Psoas muscle (tissue), 8 donors: ENCODE results near the gene CD84. TPM values are rescaled to one million over a fixed set of nuclear protein-coding genes. Genes with fewer than 3 reads are reported as not detected.

Source experiments
- ATAC-seq, 4 donors: fragments of 200-7000 bp; cut with Tn5 transposase; one replicate each; pipeline ENCODE4 v1.9.1; 2020; ENCODE audit warnings: moderate library complexity in 3 of 4, mild to moderate bottlenecking in 2 of 4
- DNase-seq, 2 donors: peaks; one replicate each; pipeline ENCODE4 v3.0.0-alpha.2; 2020
- H3K27ac ChIP-seq: fragments of 200-600 bp; one replicate; pipeline ENCODE4 v1.8.0; 2022
- H3K27me3 ChIP-seq, 3 donors: fragments of 200-600 bp in 1 of 3; one replicate each; pipeline versions ENCODE4 v1.6.1 to v1.8.0; 2013 to 2022; ENCODE audit warnings: low read length in 2 of 3, mild to moderate bottlenecking in 2 of 3, moderate library complexity in 1 of 3; ENCODE audit not compliant: insufficient read depth in 3 of 3
- H3K36me3 ChIP-seq, 2 donors: fragments of 200-600 bp in 1 of 2; one replicate each; pipeline versions ENCODE4 v1.6.1 to v1.8.0; 2013 to 2022; ENCODE audit warnings: low read depth in 1 of 2, mild to moderate bottlenecking in 1 of 2, moderate library complexity in 1 of 2; ENCODE audit not compliant: insufficient read depth in 1 of 2
- H3K4me1 ChIP-seq: fragments of 200-600 bp; one replicate; pipeline ENCODE4 v1.8.0; 2022
- H3K4me3 ChIP-seq: fragments of 200-600 bp; one replicate; pipeline ENCODE4 v1.8.0; 2022; ENCODE audit warnings: mild to moderate bottlenecking
- H3K9me3 ChIP-seq: fragments of 200-600 bp; one replicate; pipeline ENCODE4 v1.8.0; 2022
- CTCF ChIP-seq: fragments of 200-600 bp; IDR thresholded peaks from one replicate; pipeline ENCODE4 v1.8.0; 2022; ENCODE audit warnings: antibody characterized with exemption
- WGBS, 3 donors: extraction: QIAGEN DNeasy Blood & Tissue Kit; methylation state at CpG; one replicate each; pipeline versions ENCODE4 v1.1.6 to v1.1.7; 2013; 5-methylcytosine and 5-hydroxymethylcytosine counted together
- intact Hi-C, 2 donors: fragments of 100-400 bp; cut with DNase I; formaldehyde crosslinking; loops; one replicate each; pipeline versions ENCODE4 v1.11.0 to v1.14.2; 2022
- polyA plus RNA-seq, 3 donors: library from polyadenylated mRNA; stranded (reverse); fragments of 200-250 nt; gene quantifications; one replicate each; pipeline ENCODE4 v1.2.3, GENCODE V29; 2013
- total RNA-seq, 4 donors: library from RNA; stranded (reverse); fragmentation: NEBNext Ultra II Directional in 2 of 4; extraction: Animal tissue kit (Norgen Biotek cat#: 25700) in 2 of 4; gene quantifications; one replicate each; pipeline versions ENCODE4 v1.2.1 to v1.2.4, GENCODE V29; 2021 to 2023
- donor health status: healthy with polysubstance abuse.
- donor health status: DM: no; HTN: no; CAD: no; lungs with moderate emphysema.
- donor health status: Bipolar disorder and iron deficiency.
- donor health status: healthy.
- donor health status: DM: yes; HTN: yes; CAD: no.
- donor health status: DM: no; HTN: no; CAD: no.
- donor health status: DM: no; HTN: no; CAD: no.
- donor health status: DM: yes; HTN: yes; CAD: no.

Gene CD84
- total and polyA plus RNA-seq, 7 donors: 0.04 to 2.6 (median 0.75) TPM

DNA sequence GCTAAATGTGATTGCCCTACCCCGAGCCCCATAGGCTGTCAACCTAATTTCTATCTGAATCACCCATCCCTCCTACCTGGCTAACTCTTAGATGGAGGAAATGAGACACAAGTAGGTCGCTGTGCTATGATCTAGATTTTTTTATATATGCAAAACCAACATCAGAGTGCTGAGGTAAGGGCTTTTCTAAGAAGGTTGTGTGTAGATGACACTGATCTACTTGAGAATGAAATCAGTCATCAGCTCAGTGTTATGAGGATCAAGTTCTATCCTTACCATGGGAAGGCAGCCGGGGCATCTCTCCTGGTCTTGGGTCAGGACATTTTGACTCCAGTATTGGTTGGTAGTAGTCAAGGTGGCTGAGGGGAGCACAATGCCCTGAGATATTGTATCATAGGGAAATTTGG lies 43.9 kb upstream of the CD84 start:
- no peak for ATAC-seq
- H3K9me3 ChIP-seq: no peaks in the 10 kb centered on the region
- WGBS, 3 donors: 76 to 81% (median 78%) methylated on average over 3 of the region's 3 CpGs
- no peaks in the 10 kb centered on the region for H3K27me3 ChIP-seq
- no peak overlapping the region for H3K4me3 ChIP-seq
- no peak for DNase-seq
- no peak for TF ChIP-seq CTCF
- H3K4me1 ChIP-seq: no peaks in the 10 kb centered on the region
- H3K27ac ChIP-seq: no peak overlapping the region
- no peaks in the 10 kb centered on the region for H3K36me3 ChIP-seq
- intact Hi-C loops: no loop called here

DNA sequence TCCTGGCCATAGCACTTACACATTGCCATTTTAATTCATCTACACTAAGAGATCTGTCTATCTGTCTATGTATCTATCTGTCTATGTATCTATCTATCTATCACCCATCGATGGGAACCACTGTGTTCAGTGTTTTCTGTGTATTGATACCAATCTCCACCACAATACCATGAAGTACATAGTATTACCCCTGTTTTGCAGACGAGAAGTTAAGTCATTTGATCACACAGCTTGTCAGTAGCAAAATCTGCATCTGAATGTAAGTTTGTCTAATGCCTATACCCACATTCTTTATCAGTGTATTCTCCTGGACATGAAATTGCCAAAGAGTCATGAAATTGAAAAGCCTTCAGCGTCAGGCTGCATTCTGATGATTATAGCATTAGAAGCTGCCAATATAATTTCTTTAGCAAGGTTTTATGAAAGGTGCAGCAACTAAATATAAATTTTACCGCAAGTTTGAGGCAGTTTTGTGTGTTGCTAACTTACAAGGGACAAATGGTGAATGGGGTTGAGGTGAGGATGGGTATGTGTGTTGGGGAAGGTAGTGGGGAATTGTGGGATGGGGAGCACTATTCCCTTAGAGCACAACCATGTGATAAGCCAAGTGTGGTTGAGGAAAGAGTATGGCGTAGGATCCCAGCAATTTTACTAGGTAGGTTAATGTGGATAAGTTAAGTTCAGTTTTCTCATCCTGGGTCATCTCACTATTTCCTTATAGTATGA lies 43.4 kb upstream of the CD84 start:
- no peak for ATAC-seq
- Histone ChIP-seq H3K9me3 (no peaks in the 10 kb centered on the region), H3K27ac (no peak overlapping the region), H3K4me3 (no peak overlapping the region), H3K27me3 (no peaks in the 10 kb centered on the region), H3K4me1 (no peaks in the 10 kb centered on the region), H3K36me3 (no peaks in the 10 kb centered on the region)
- no peak for TF ChIP-seq CTCF
- no peak for DNase-seq
- intact Hi-C loops: no loop called here
- WGBS, 3 donors: 80 to 82% (median 81%) methylated on average over 5 of the region's 5 CpGs

GRCh38 chr1:160621633-160622413 lies 42.5 kb upstream of the CD84 start:
- Histone ChIP-seq H3K36me3 (no peaks in the 10 kb centered on the region), H3K4me1 (no peaks in the 10 kb centered on the region), H3K27me3 (no peaks in the 10 kb centered on the region), H3K27ac (no peak overlapping the region), H3K9me3 (no peaks in the 10 kb centered on the region), H3K4me3 (no peak overlapping the region)
- ATAC-seq (no peak), DNase-seq (no peak)
- TF ChIP-seq CTCF: no peak
- 77 to 78% (median 78%) methylated on average over 8 of the region's 8 CpGs for WGBS, 3 donors
- intact Hi-C loops: no loop called here

- H3K9me3 ChIP-seq: no peaks in the 10 kb centered on the region
- no peaks in the 10 kb centered on the region for H3K4me1 ChIP-seq
- H3K27ac ChIP-seq: no peak overlapping the region
- no peaks in the 10 kb centered on the region for H3K27me3 ChIP-seq
- no peaks in the 10 kb centered on the region for H3K36me3 ChIP-seq
- H3K4me3 ChIP-seq: no peak overlapping the region
- 74 to 88% (median 82%) methylated on average over 5 of the region's 5 CpGs for WGBS, 3 donors
- DNase-seq (no peak), ATAC-seq (no peak)
- intact Hi-C loops: no loop called here
- TF ChIP-seq CTCF: no peak
Measured at GRCh38 chr1:160620942-160621632, 41.8 kb upstream of the CD84 start.
